Upper lobe of right lung (tissue), 1 donor: ENCODE measurements around the gene MYH15. TPM values are rescaled to one million over a fixed set of nuclear protein-coding genes. Genes with fewer than 3 reads are reported as not detected.

Source experiments
- ATAC-seq: fragments of 200-7000 bp; cut with Tn5 transposase; one replicate; pipeline ENCODE4 v1.9.1; 2020; ENCODE audit warnings: mild to moderate bottlenecking, moderate library complexity
- DNase-seq: peaks from one replicate; pipeline ENCODE4 v3.0.0-alpha.2; 2020
- H3K27ac ChIP-seq: fragments of 200-600 bp; one replicate; pipeline ENCODE4 v1.8.0; 2022
- H3K27me3 ChIP-seq: fragments of 200-600 bp; one replicate; pipeline ENCODE4 v1.8.0; 2022; ENCODE audit warnings: mild to moderate bottlenecking
- H3K36me3 ChIP-seq: fragments of 200-600 bp; one replicate; pipeline ENCODE4 v1.8.0; 2022
- H3K4me1 ChIP-seq: fragments of 200-600 bp; one replicate; pipeline ENCODE4 v1.8.0; 2022
- H3K4me3 ChIP-seq: fragments of 200-600 bp; one replicate; pipeline ENCODE4 v1.8.0; 2022; ENCODE audit warnings: mild to moderate bottlenecking
- H3K9me3 ChIP-seq: fragments of 200-600 bp; one replicate; pipeline ENCODE4 v1.8.0; 2022
- intact Hi-C: fragments of 100-400 bp; cut with DNase I; formaldehyde crosslinking; loops from one replicate; pipeline ENCODE4 v1.11.0; 2022
- total RNA-seq: library from RNA; stranded (reverse); fragmentation: NEBNext Ultra II Directional; extraction: Animal tissue kit (Norgen Biotek cat#: 25700); gene quantifications from one replicate; pipeline ENCODE4 v1.2.1, GENCODE V29; 2021
- TF ChIP-seq, protein P1 (sequence below): fragments of 200-600 bp; IDR thresholded peaks from one replicate; pipeline ENCODE4 v1.8.0; 2022; ENCODE audit warnings: antibody characterized with exemption
- donor health status: DM: no; HTN: yes; CAD: no; lungs with severe emphysema.

The MYH15 gene
- total RNA-seq, 1 donor from 2014 or later = 0.90 TPM

- Histone ChIP-seq H3K27me3 (no peaks in the 10 kb centered on the region), H3K4me3 (no peak overlapping the region), H3K9me3 (no peaks in the 10 kb centered on the region), H3K4me1 (no peaks in the 10 kb centered on the region), H3K27ac (no peak overlapping the region), H3K36me3 (no peaks in the 10 kb centered on the region)
- DNase-seq = no peak
- ATAC-seq = no peak
- intact Hi-C loops = no loop called here
- TF ChIP-seq, protein P1, sequence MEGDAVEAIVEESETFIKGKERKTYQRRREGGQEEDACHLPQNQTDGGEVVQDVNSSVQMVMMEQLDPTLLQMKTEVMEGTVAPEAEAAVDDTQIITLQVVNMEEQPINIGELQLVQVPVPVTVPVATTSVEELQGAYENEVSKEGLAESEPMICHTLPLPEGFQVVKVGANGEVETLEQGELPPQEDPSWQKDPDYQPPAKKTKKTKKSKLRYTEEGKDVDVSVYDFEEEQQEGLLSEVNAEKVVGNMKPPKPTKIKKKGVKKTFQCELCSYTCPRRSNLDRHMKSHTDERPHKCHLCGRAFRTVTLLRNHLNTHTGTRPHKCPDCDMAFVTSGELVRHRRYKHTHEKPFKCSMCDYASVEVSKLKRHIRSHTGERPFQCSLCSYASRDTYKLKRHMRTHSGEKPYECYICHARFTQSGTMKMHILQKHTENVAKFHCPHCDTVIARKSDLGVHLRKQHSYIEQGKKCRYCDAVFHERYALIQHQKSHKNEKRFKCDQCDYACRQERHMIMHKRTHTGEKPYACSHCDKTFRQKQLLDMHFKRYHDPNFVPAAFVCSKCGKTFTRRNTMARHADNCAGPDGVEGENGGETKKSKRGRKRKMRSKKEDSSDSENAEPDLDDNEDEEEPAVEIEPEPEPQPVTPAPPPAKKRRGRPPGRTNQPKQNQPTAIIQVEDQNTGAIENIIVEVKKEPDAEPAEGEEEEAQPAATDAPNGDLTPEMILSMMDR = no peak
Measured at GRCh38 chr3:108473711-108474110, 36.7 kb downstream of the MYH15 start.

GRCh38 chr3:108472001-108472591, 38.3 kb downstream of the MYH15 start:
- Histone ChIP-seq H3K4me1 (no peaks in the 10 kb centered on the region), H3K36me3 (no peaks in the 10 kb centered on the region), H3K4me3 (no peak overlapping the region), H3K9me3 (no peaks in the 10 kb centered on the region), H3K27ac (no peak overlapping the region), H3K27me3 (no peaks in the 10 kb centered on the region)
- DNase-seq (no peak), ATAC-seq (no peak)
- intact Hi-C loops = no loop called here
- TF ChIP-seq, protein P1 = no peak

- TF ChIP-seq, protein P1 = no peak
- no peak for ATAC-seq
- H3K27me3 ChIP-seq = no peaks in the 10 kb centered on the region
Measured at GRCh38 chr3:108471426-108471825, 39.0 kb downstream of the MYH15 start.

DNA sequence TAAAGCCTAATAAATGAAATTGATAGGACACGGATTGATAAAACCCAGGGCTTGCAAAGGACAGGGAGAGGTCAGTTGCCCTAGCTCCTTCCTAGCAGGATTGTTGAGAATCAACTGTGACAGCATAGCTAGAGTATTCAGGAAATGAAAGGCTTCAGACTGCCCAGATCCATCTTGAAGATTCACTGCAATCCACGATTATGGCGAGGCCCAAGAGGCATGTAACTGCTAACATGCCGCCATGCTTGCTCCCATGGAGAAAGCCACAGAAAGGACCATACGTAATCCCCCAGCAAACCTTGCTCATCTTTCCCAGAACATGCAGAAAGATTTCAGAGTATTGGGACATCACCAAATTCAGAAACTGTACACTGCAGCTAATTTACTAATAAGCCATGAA, 41.3 kb downstream of the MYH15 start:
- Histone ChIP-seq H3K4me1 (no peaks in the 10 kb centered on the region), H3K27me3 (no peaks in the 10 kb centered on the region), H3K27ac (no peak overlapping the region), H3K36me3 (no peaks in the 10 kb centered on the region), H3K9me3 (no peaks in the 10 kb centered on the region), H3K4me3 (no peak overlapping the region)
- no peak for DNase-seq
- intact Hi-C loops = no loop called here
- no peak for ATAC-seq
- TF ChIP-seq, protein P1 = no peak

More at GRCh38 chr3:108471426-108471825, 39.0 kb downstream of the MYH15 start:
- intact Hi-C loops = no loop called here
- no peak overlapping the region for H3K27ac ChIP-seq
- no peaks in the 10 kb centered on the region for H3K9me3 ChIP-seq
- DNase-seq = no peak
- no peaks in the 10 kb centered on the region for H3K36me3 ChIP-seq
- no peak overlapping the region for H3K4me3 ChIP-seq
- no peaks in the 10 kb centered on the region for H3K4me1 ChIP-seq

GRCh38 chr3:108468577-108468976, 41.8 kb downstream of the MYH15 start:
- ATAC-seq (no peak), DNase-seq (no peak)
- intact Hi-C loops = no loop called here
- Histone ChIP-seq H3K9me3 (no peaks in the 10 kb centered on the region), H3K4me3 (no peak overlapping the region), H3K36me3 (no peaks in the 10 kb centered on the region), H3K27ac (no peak overlapping the region), H3K4me1 (no peaks in the 10 kb centered on the region), H3K27me3 (no peaks in the 10 kb centered on the region)
- TF ChIP-seq, protein P1 = no peak

- Histone ChIP-seq H3K4me1 (no peaks in the 10 kb centered on the region), H3K9me3 (no peaks in the 10 kb centered on the region), H3K36me3 (no peaks in the 10 kb centered on the region), H3K4me3 (no peak overlapping the region), H3K27ac (no peak overlapping the region), H3K27me3 (no peaks in the 10 kb centered on the region)
- no peak for ATAC-seq
- TF ChIP-seq, protein P1 = no peak
- no peak for DNase-seq
- intact Hi-C loops = no loop called here
Measured at GRCh38 chr3:108462899-108463298, 47.5 kb downstream of the MYH15 start.
